Central memory CD8-positive, alpha-beta T cell (primary cell): ENCODE results near the gene RASGRF2.

Source experiments
- ATAC-seq: fragments of 150-1000 bp; cut with Tn5 transposase; replicated peaks from 2 replicates; pipeline ENCODE4 v1.10.0; 2022; ENCODE audit warnings: mild to moderate bottlenecking, moderate FRiP score, moderate number of reproducible peaks; ENCODE audit not compliant: poor library complexity, severe bottlenecking; ENCODE audit errors: extremely low read depth
- DNase-seq, 2 donors: peaks; one replicate each; pipeline ENCODE4 v3.0.0; 2021; ENCODE audit warnings: low spot score in 2 of 2
- H3K27ac Mint-ChIP-seq: one replicate; pipeline ENCODE4 v1.8.0; 2022; ENCODE audit warnings: low read depth, mild to moderate bottlenecking, moderate library complexity, mixed read lengths
- H3K27me3 Mint-ChIP-seq: one replicate; pipeline ENCODE4 v1.8.0; 2022; ENCODE audit warnings: mixed read lengths
- H3K36me3 Mint-ChIP-seq: one replicate; pipeline ENCODE4 v1.8.0; 2022; ENCODE audit warnings: mild to moderate bottlenecking, moderate library complexity, mixed read lengths; ENCODE audit not compliant: insufficient read depth
- H3K4me1 Mint-ChIP-seq: one replicate; pipeline ENCODE4 v1.8.0; 2022; ENCODE audit warnings: mixed read lengths
- H3K4me3 Mint-ChIP-seq: one replicate; pipeline ENCODE4 v1.8.0; 2022; ENCODE audit warnings: mild to moderate bottlenecking, moderate library complexity, mixed read lengths
- H3K9me3 Mint-ChIP-seq: one replicate; pipeline ENCODE4 v1.8.0; 2022; ENCODE audit warnings: mixed read lengths

The RASGRF2 gene

DNA sequence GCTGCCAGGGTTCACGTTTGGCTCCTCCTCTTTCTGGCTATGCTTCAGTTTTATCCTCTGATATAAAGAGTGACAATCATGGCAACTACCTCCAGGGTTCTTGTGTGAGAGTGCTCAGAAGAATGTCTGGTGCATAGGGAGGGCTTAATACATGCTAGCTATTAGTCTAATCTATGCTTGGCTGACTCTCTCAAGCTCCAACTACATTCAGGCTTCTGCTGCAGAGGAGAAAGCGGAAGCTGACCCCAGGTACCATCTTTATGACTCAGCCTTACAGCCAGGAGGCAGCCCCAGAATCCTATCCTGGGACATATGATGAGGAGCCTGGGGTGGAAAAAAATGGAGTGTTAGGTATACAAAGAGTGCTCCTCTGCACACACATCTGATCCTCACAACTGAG lies 32.1 kb upstream of the RASGRF2 start:
- no peaks in the 10 kb centered on the region for H3K27me3 Mint-ChIP-seq
- no peak overlapping the region for H3K27ac Mint-ChIP-seq
- no peaks in the 10 kb centered on the region for H3K36me3 Mint-ChIP-seq
- no peaks in the 10 kb centered on the region for H3K9me3 Mint-ChIP-seq
- ATAC-seq: no peak
- H3K4me1 Mint-ChIP-seq: no peaks in the 10 kb centered on the region
- H3K4me3 Mint-ChIP-seq: no peak overlapping the region
- no peak for DNase-seq

DNA sequence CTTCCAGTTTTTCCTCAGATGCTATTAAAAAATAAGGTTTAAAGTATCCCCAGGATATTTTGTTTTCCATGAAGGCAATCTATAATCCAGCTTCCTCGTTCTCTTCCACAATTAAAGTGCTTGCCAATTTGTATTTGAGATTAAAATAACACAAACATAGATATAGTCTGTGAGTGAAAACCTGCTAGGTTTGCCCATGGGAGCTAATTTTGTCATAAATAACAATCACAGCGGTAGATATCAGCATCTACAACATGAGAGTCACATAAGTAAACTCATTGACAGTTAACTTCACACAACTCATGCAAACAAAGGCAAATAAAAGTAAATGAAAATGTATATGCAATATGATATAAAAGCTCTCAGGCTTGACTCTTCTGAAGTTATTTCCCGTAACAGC lies 29.2 kb upstream of the RASGRF2 start:
- Mint-ChIP-seq H3K36me3 (no peaks in the 10 kb centered on the region), H3K9me3 (no peaks in the 10 kb centered on the region)

DNA sequence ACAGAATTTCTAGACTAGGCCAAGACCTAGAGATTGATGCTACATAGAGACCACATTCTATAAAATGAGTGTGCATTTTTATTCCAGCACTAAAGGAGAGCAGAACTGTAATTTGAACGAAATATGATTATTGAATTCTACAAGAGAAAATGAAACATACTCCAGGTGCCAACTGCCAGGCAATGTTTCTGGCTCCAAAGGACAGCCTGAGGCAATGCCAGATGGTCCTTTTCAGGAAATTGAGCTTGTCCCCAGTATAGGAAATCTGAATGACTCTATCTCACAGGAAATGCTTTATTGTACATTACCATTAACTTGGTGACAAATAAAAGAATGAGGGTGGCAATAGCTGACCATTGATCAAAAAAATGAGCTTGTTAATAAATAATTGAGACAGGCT lies 28.8 kb upstream of the RASGRF2 start:
- no peak for DNase-seq
- Mint-ChIP-seq H3K9me3 (no peaks in the 10 kb centered on the region), H3K27ac (no peak overlapping the region), H3K36me3 (no peaks in the 10 kb centered on the region), H3K27me3 (no peaks in the 10 kb centered on the region), H3K4me1 (peaks cover 6% of the 10 kb centered on the region), H3K4me3 (no peak overlapping the region)
- ATAC-seq: no peak

More for the DNA sequence above, 29.2 kb upstream of the RASGRF2 start:
- Mint-ChIP-seq H3K4me1 (peaks cover 5% of the 10 kb centered on the region), H3K4me3 (no peak overlapping the region), H3K27me3 (no peaks in the 10 kb centered on the region), H3K27ac (no peak overlapping the region)
- DNase-seq (no peak), ATAC-seq (no peak)

DNA sequence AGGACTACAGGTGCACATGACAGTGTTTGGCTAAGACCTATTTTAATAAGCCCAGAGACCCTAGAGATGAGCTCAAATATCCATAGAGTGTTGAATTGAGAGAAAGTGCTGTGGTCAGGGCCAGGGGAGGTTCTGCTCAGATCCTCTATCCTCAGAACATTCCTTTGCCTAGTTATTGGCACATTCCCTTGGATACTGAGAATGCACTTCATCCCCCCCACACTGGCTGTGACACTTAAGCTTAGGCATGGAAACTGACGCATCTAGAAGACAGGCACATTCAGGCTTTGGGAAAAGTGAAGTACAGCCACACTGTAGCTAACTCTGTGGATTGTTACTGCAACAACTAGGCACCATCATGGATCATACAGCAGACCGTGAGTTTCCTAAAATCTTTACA lies 27.1 kb upstream of the RASGRF2 start:
- DNase-seq (no peak), ATAC-seq (no peak)
- Mint-ChIP-seq H3K4me3 (no peak overlapping the region), H3K36me3 (no peaks in the 10 kb centered on the region), H3K9me3 (no peaks in the 10 kb centered on the region), H3K27ac (no peak overlapping the region), H3K27me3 (no peaks in the 10 kb centered on the region), H3K4me1 (peaks cover 6% of the 10 kb centered on the region)

DNA sequence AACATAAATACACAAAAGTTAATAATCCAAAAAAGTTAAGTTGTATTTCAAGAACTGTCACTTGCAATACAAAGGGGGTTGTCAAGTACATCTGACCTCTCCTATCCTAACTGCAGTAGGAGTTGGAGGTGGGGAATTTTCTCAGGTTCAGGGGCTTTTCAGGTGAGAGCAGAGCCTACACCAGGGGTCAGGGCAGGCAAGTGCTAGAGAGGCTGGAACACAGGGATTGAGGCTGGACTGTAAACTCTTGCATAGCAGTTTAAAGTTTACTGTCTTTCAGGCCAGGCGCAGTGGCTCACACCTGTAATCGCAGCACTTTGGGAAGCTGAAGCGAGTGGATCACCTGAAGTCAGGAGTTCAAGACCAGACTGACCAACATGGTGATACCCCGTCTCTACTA lies 25.4 kb upstream of the RASGRF2 start:
- ATAC-seq (no peak), DNase-seq (no peak)
- no peaks in the 10 kb centered on the region for H3K27me3 Mint-ChIP-seq
- H3K9me3 Mint-ChIP-seq: no peaks in the 10 kb centered on the region
- no peaks in the 10 kb centered on the region for H3K36me3 Mint-ChIP-seq
- H3K27ac Mint-ChIP-seq: no peak overlapping the region
- H3K4me3 Mint-ChIP-seq: no peak overlapping the region
- peaks cover 6% of the 10 kb centered on the region for H3K4me1 Mint-ChIP-seq

DNA sequence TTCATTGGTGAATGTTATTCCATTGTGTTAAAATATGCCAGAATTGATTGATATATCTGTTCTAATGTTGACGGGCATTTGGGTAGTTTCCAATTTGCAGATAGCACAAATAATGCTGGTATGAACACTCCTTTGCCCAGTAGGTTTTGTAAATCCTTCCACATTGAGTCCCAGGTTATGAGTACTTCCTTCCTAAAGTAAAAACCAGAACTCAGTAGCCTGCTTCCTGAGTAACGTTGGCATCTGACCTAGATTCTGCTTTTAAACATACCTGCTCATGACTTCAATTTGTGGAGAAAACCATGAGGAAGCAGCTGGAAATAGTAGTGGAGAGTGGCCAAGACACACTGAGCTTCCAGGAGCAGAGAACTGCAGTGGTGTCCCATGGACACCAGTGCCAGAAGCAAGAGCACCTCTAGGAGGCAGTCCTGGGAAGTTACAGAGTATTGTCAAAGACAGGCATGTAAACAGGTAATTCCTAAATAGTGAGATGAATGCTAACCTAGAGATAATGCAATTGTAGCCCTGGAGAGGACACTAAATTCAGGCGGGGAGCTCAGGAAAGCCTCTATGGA lies 24.3 kb upstream of the RASGRF2 start:
- peaks cover 6% of the 10 kb centered on the region for H3K4me1 Mint-ChIP-seq
- H3K4me3 Mint-ChIP-seq: no peak overlapping the region
- ATAC-seq: no peak
- DNase-seq: no peak
- no peaks in the 10 kb centered on the region for H3K36me3 Mint-ChIP-seq
- no peaks in the 10 kb centered on the region for H3K9me3 Mint-ChIP-seq
- no peaks in the 10 kb centered on the region for H3K27me3 Mint-ChIP-seq
- no peak overlapping the region for H3K27ac Mint-ChIP-seq

DNA sequence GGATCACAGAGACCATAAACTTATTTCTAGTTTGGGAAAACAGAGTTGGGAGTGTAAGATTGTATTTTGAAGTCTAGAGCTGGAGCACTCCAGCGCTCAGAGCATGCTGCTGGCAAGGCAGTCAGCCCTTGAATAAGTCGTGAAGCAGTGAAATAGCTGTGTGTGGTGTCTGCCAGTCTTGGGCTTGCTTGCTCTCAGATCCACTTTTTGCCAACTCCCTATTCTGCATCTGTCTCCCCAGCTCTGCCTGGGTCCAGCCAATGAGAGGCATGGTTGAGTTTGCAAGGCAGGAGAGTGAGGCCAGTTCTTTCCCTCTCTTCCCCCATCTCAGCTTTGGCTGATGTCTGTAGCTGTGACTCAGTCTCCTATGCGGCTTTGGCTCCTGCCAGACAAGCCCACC lies 23.3 kb upstream of the RASGRF2 start:
- no peak for ATAC-seq
- Mint-ChIP-seq H3K27ac (no peak overlapping the region), H3K4me1 (peaks cover 6% of the 10 kb centered on the region), H3K27me3 (peaks cover 7% of the 10 kb centered on the region), H3K4me3 (no peak overlapping the region), H3K9me3 (no peaks in the 10 kb centered on the region), H3K36me3 (no peaks in the 10 kb centered on the region)
- DNase-seq: no peak

DNA sequence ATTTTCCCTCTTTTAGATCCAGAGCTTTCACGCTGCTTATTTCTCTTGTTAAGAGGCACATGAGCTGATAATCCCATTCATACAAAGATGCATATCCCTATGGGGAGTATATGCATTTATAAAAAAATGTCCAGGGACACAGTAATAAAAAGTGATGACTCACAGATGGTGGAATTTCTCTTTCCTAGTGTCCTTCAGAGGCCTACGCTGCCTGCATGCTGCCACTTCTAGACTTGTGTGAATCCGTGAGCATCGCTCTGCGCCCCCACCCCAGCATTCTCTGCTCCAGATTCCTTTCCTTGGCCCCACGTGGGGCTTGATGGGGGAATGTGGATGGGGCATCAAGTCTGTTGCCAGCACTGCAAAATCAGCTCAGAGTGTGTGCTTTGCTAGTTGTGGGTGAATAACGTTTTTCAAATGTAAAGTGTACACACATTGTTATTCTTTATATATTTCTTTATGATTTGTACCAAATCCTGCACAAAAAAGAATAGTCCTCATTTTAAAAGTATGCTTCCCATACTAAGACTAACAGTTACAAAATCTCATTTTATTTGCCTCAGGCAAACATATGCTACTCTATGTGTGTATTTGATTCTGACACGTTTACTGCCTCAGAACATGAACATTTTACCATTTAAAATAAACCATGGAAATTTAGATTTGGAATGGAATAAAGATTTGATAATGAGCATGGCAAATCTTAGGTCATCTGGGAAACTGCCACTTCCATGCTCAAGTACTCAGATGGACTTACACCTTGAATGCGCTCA lies 22.4 kb upstream of the RASGRF2 start:
- Mint-ChIP-seq H3K27ac (no peak overlapping the region), H3K9me3 (no peaks in the 10 kb centered on the region), H3K27me3 (peaks cover 13% of the 10 kb centered on the region), H3K36me3 (no peaks in the 10 kb centered on the region), H3K4me3 (no peak overlapping the region), H3K4me1 (peaks cover 6% of the 10 kb centered on the region)
- ATAC-seq (no peak), DNase-seq (no peak)

DNA sequence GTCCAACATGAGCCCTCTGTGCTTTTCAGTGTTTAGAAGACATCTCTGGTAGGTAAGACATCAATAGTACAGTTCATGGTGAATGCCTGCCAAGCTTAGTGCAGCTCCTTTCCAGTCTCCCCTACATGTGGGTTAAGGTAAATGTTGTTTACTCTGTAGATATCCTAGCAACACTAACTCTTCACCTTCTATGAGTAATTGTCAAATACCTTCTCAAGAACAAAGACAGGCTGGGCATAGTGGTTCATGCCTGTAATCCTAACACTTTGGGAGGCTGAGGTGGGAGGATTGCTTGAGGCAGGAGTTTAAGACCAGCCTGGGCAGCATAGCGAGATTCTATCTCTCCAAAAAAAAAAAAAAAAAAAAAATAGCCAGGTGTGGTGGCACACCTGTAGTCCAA lies 18.7 kb upstream of the RASGRF2 start:
- DNase-seq (no peak), ATAC-seq (no peak)
- peaks cover 13% of the 10 kb centered on the region for H3K27me3 Mint-ChIP-seq
- no peaks in the 10 kb centered on the region for H3K36me3 Mint-ChIP-seq
- no peaks in the 10 kb centered on the region for H3K4me1 Mint-ChIP-seq
- no peaks in the 10 kb centered on the region for H3K9me3 Mint-ChIP-seq
- H3K27ac Mint-ChIP-seq: no peak overlapping the region
- no peak overlapping the region for H3K4me3 Mint-ChIP-seq

DNA sequence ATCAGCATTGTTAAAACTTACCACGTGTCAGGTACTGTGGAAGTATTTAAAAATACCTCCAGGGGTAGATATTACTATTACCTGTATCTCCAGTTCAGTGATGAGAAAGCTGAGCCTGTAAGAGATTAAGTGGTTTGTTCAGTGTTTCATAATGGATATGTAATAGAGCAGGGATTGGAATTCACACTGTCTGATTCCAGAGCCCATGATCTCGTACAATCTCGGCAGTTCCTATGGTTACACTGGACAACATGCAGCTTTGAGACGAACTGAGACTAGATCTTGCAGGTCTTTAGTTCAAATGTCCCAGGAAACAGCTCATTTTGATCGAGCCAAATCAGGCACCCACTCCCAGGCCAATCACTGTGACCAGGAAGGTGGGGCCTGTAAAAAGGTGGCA lies 8.8 kb upstream of the RASGRF2 start:
- Mint-ChIP-seq H3K9me3 (no peaks in the 10 kb centered on the region), H3K4me3 (no peak overlapping the region), H3K27me3 (peaks cover 13% of the 10 kb centered on the region), H3K36me3 (no peaks in the 10 kb centered on the region), H3K27ac (no peak overlapping the region), H3K4me1 (no peaks in the 10 kb centered on the region)
- DNase-seq (no peak), ATAC-seq (no peak)

DNA sequence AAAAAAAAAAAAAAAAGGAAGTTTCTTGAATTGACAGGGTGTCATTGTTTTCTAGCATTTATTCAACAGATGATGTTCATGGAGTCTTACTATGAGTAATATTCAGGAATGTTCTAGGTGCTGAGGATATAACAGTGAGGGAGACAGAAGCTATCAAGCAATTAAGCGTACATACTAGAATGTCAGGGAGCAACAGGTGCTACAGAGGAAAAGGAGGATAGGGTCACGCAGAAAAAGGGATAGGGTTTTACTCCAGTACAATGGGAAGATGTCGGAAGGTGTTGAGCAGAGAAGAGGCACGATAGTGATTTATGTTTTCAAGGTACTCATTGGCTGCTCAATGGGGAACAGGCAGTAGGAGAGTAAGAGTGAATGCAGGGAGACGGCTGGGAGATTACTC lies 6.6 kb upstream of the RASGRF2 start:
- Mint-ChIP-seq H3K36me3 (no peaks in the 10 kb centered on the region), H3K4me3 (no peak overlapping the region), H3K4me1 (peaks cover 10% of the 10 kb centered on the region), H3K27ac (no peak overlapping the region), H3K27me3 (peaks cover 13% of the 10 kb centered on the region), H3K9me3 (no peaks in the 10 kb centered on the region)
- DNase-seq: no peak
- no peak for ATAC-seq

DNA sequence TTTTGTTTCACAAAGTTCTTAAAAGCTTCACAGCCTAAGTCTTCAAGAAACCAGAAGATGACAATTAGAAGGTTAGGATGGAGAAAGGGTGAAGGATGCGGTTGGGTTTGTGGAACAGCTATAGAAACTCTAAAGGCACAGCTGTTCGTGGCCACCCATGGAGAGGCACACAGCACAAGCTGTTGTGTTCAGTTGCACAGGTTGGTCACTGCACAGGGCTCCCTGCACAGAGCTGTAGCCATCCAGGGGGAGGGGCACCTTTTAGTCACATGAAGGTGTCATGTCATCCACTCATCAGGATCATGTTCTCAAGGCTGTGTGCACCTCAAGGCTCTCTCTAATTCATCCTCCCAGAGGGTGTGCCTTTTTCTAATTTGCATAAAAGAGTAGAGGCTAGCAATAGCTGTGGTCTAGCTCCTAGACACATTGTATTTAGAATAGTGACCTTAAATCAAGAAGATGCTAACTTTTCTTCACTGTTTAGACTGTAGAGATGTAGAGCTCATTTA lies 5.0 kb upstream of the RASGRF2 start:
- no peak for ATAC-seq
- H3K27me3 Mint-ChIP-seq: peaks cover 24% of the 10 kb centered on the region
- no peaks in the 10 kb centered on the region for H3K9me3 Mint-ChIP-seq
- H3K27ac Mint-ChIP-seq: no peak overlapping the region
- DNase-seq: no peak
- H3K36me3 Mint-ChIP-seq: no peaks in the 10 kb centered on the region
- no peak overlapping the region for H3K4me3 Mint-ChIP-seq
- H3K4me1 Mint-ChIP-seq: peaks cover 18% of the 10 kb centered on the region

DNA sequence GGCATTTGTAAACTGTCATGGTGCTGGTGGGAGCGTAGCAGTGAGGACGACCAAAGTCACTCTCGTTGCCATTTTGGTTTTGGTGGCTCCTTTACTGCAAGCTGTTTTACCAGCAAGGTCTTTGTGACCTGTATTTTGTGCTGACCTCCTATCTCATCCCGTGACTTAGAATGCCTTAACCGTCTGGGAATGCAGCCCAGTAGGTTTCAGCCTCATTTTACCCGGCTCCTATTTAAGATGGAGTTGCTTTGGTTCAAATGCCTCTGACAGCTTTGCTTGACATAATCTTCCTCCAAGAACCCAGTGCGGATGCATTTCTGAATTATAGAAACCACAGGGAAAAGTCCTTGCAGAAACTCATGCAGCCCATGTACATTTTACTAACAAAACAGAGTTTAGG lies 3.9 kb upstream of the RASGRF2 start:
- no peak overlapping the region for H3K4me3 Mint-ChIP-seq
- H3K27me3 Mint-ChIP-seq: peaks cover 28% of the 10 kb centered on the region
- peaks cover 2% of the 10 kb centered on the region for H3K36me3 Mint-ChIP-seq
- no peak for ATAC-seq
- DNase-seq: no peak
- peaks cover 23% of the 10 kb centered on the region for H3K4me1 Mint-ChIP-seq
- no peaks in the 10 kb centered on the region for H3K9me3 Mint-ChIP-seq
- no peak overlapping the region for H3K27ac Mint-ChIP-seq
